HUES48 (cell line): ENCODE data around the gene PCDHGA1.

Experiments used
- H3K27ac ChIP-seq: one replicate; pipeline ENCODE4 v1.7.0; 2013; ENCODE audit warnings: low read depth, low read length, inconsistent platforms
- H3K27me3 ChIP-seq: 2 replicates; pipeline ENCODE4 v1.6.1; 2013; ENCODE audit warnings: mild to moderate bottlenecking, low read length; ENCODE audit not compliant: control insufficient read depth, insufficient read depth
- H3K36me3 ChIP-seq: 2 replicates; pipeline ENCODE4 v1.6.1; 2013; ENCODE audit warnings: low read length; ENCODE audit not compliant: control insufficient read depth, insufficient read depth
- H3K4me1 ChIP-seq: 2 replicates; pipeline ENCODE4 v1.6.1; 2013; ENCODE audit warnings: mild to moderate bottlenecking, low read length; ENCODE audit not compliant: control insufficient read depth, insufficient read depth
- H3K4me3 ChIP-seq: 2 replicates; pipeline ENCODE4 v1.5.1; 2013; ENCODE audit warnings: mild to moderate bottlenecking, low read depth, low read length
- H3K9ac ChIP-seq: 2 replicates; pipeline ENCODE4 v1.6.1; 2013; ENCODE audit warnings: mild to moderate bottlenecking, low read depth, low read length, moderate library complexity
- H3K9me3 ChIP-seq: 2 replicates; pipeline ENCODE4 v1.6.1; 2013; ENCODE audit warnings: low read length; ENCODE audit not compliant: control insufficient read depth, insufficient read depth

PCDHGA1 gene

GRCh38 chr5:141532726-141533125 lies 202.4 kb downstream of the PCDHGA1 start:
- H3K36me3 ChIP-seq = peaks cover 48% of the 10 kb centered on the region
- H3K4me3 ChIP-seq = no peak overlapping the region
- no peak overlapping the region for H3K27ac ChIP-seq
- H3K27me3 ChIP-seq = no peaks in the 10 kb centered on the region
- H3K4me1 ChIP-seq = no peaks in the 10 kb centered on the region
- H3K9ac ChIP-seq = no peak overlapping the region
- H3K9me3 ChIP-seq = no peaks in the 10 kb centered on the region

- Histone ChIP-seq H3K27me3 (no peaks in the 10 kb centered on the region), H3K4me3 (no peak overlapping the region), H3K9ac (no peak overlapping the region), H3K36me3 (peaks cover 37% of the 10 kb centered on the region), H3K27ac (no peak overlapping the region), H3K4me1 (no peaks in the 10 kb centered on the region), H3K9me3 (no peaks in the 10 kb centered on the region)
These were observed 203.6 kb downstream of the PCDHGA1 start for GRCh38 chr5:141533897-141534296.

- no peaks in the 10 kb centered on the region for H3K27me3 ChIP-seq
- no peak overlapping the region for H3K27ac ChIP-seq
- H3K36me3 ChIP-seq = peaks cover 29% of the 10 kb centered on the region
- no peaks in the 10 kb centered on the region for H3K4me1 ChIP-seq
- no peak overlapping the region for H3K4me3 ChIP-seq
- no peak overlapping the region for H3K9ac ChIP-seq
- H3K9me3 ChIP-seq = no peaks in the 10 kb centered on the region
These were observed 204.3 kb downstream of the PCDHGA1 start for GRCh38 chr5:141534492-141535213.

GRCh38 chr5:141543053-141543452 lies 212.7 kb downstream of the PCDHGA1 start:
- Histone ChIP-seq H3K27ac (no peak overlapping the region), H3K4me1 (no peaks in the 10 kb centered on the region), H3K9me3 (no peaks in the 10 kb centered on the region), H3K27me3 (no peaks in the 10 kb centered on the region), H3K9ac (no peak overlapping the region), H3K36me3 (peaks cover 9% of the 10 kb centered on the region), H3K4me3 (no peak overlapping the region)

GRCh38 chr5:141547488-141547887 lies 217.2 kb downstream of the PCDHGA1 start:
- Histone ChIP-seq H3K4me1 (no peaks in the 10 kb centered on the region), H3K9ac (no peak overlapping the region), H3K9me3 (0 out of 2 replicates have a peak, but pooled peaks cover 4% of the 10 kb centered on the region), H3K27ac (no peak overlapping the region), H3K4me3 (no peak overlapping the region), H3K27me3 (no peaks in the 10 kb centered on the region), H3K36me3 (peaks cover 19% of the 10 kb centered on the region)

GRCh38 chr5:141547921-141548320 lies 217.6 kb downstream of the PCDHGA1 start:
- H3K9me3 ChIP-seq = 0 out of 2 replicates have a peak, but pooled peaks cover 4% of the 10 kb centered on the region
- H3K4me1 ChIP-seq = no peaks in the 10 kb centered on the region
- no peak overlapping the region for H3K27ac ChIP-seq
- H3K27me3 ChIP-seq = no peaks in the 10 kb centered on the region
- no peak overlapping the region for H3K9ac ChIP-seq
- H3K4me3 ChIP-seq = no peak overlapping the region
- peaks cover 22% of the 10 kb centered on the region for H3K36me3 ChIP-seq

- Histone ChIP-seq H3K27me3 (no peaks in the 10 kb centered on the region), H3K4me1 (peaks cover 31% of the 10 kb centered on the region), H3K9me3 (no peaks in the 10 kb centered on the region), H3K9ac (peak overlapping the region; percentile 85), H3K36me3 (peaks cover 20% of the 10 kb centered on the region; the same call in 1 of the 2 replicates), H3K27ac (peak overlapping the region; percentile 89), H3K4me3 (peak overlapping the region; percentile 42; the same call in 1 of the 2 replicates)
These were observed 227.4 kb downstream of the PCDHGA1 start for GRCh38 chr5:141557681-141558136.

GRCh38 chr5:141558150-141558549 lies 227.8 kb downstream of the PCDHGA1 start:
- Histone ChIP-seq H3K4me1 (peaks cover 31% of the 10 kb centered on the region), H3K9ac (peak overlapping the region; percentile 6), H3K4me3 (no peak overlapping the region), H3K9me3 (no peaks in the 10 kb centered on the region), H3K27ac (peak overlapping the region; percentile 89), H3K36me3 (peaks cover 23% of the 10 kb centered on the region; the same call in 1 of the 2 replicates), H3K27me3 (no peaks in the 10 kb centered on the region)

- Histone ChIP-seq H3K27ac (peak overlapping the region; percentile 100), H3K36me3 (peaks cover 31% of the 10 kb centered on the region)
These were observed 229.1 kb downstream of the PCDHGA1 start for GRCh38 chr5:141559461-141559860.

GRCh38 chr5:141560151-141560550 lies 229.8 kb downstream of the PCDHGA1 start:
- Histone ChIP-seq H3K4me3 (peak overlapping the region; percentile 39), H3K9me3 (no peaks in the 10 kb centered on the region), H3K4me1 (peaks cover 37% of the 10 kb centered on the region), H3K9ac (peak overlapping the region; percentile 73), H3K27ac (peak overlapping the region; percentile 100), H3K36me3 (peaks cover 28% of the 10 kb centered on the region), H3K27me3 (no peaks in the 10 kb centered on the region)

More at GRCh38 chr5:141559461-141559860, 229.1 kb downstream of the PCDHGA1 start:
- no peak overlapping the region for H3K4me3 ChIP-seq
- peaks cover 33% of the 10 kb centered on the region for H3K4me1 ChIP-seq
- no peaks in the 10 kb centered on the region for H3K9me3 ChIP-seq
- H3K9ac ChIP-seq = peak overlapping the region; percentile 73; the same call in 1 of the 2 replicates
- H3K27me3 ChIP-seq = no peaks in the 10 kb centered on the region

GRCh38 chr5:141560725-141561483 lies 230.6 kb downstream of the PCDHGA1 start:
- Histone ChIP-seq H3K4me3 (peak overlapping the region; percentile 39), H3K36me3 (peaks cover 28% of the 10 kb centered on the region), H3K27ac (peak overlapping the region; percentile 100)

More at GRCh38 chr5:141560725-141561483, 230.6 kb downstream of the PCDHGA1 start:
- Histone ChIP-seq H3K9ac (peak overlapping the region; percentile 73), H3K27me3 (no peaks in the 10 kb centered on the region), H3K9me3 (no peaks in the 10 kb centered on the region), H3K4me1 (peaks cover 37% of the 10 kb centered on the region)
